Stomach smooth muscle (tissue), 2 donors: Measurements from ENCODE around the gene MOB3A.

ENCODE experiments used
- H3K27ac ChIP-seq: one replicate; pipeline ENCODE4 v1.7.0; 2013; ENCODE audit warnings: mild to moderate bottlenecking, low read length, inconsistent platforms
- H3K27me3 ChIP-seq, 2 donors: one replicate each; pipeline ENCODE4 v1.7.0; 2013; ENCODE audit warnings: low read length in 2 of 2; ENCODE audit not compliant: insufficient read depth in 2 of 2, control insufficient read depth in 1 of 2
- H3K36me3 ChIP-seq, 2 donors: one replicate each; pipeline ENCODE4 v1.7.0; 2013; ENCODE audit warnings: low read length in 2 of 2; ENCODE audit not compliant: control insufficient read depth in 2 of 2, insufficient read depth in 2 of 2
- H3K4me1 ChIP-seq: one replicate; pipeline ENCODE4 v1.7.0; 2013; ENCODE audit warnings: low read length; ENCODE audit not compliant: control insufficient read depth, insufficient read depth
- H3K4me3 ChIP-seq, 2 donors: one replicate each; pipeline ENCODE4 v1.7.0; 2013; ENCODE audit warnings: low read length in 2 of 2
- H3K9ac ChIP-seq, 2 donors: one replicate each; pipeline ENCODE4 v1.7.0; 2013; ENCODE audit warnings: low read length in 2 of 2, mild to moderate bottlenecking in 1 of 2
- H3K9me3 ChIP-seq, 2 donors: one replicate each; pipeline ENCODE4 v1.7.0; 2013; ENCODE audit warnings: low read length in 2 of 2; ENCODE audit not compliant: control insufficient read depth in 2 of 2
- donor health status: healthy.
- donor health status: Pancreatic carcinoma.

Gene MOB3A

GRCh38 chr19:2079076-2079864 lies 16.9 kb downstream of the MOB3A start:
- Histone ChIP-seq H3K9ac (no peak overlapping the region), H3K4me1 (peaks cover 21% of the 10 kb centered on the region), H3K27me3 (no peaks in the 10 kb centered on the region), H3K4me3 (no peak overlapping the region), H3K27ac (no peak overlapping the region), H3K9me3 (no peaks in the 10 kb centered on the region), H3K36me3 (peaks cover 25 to 41% of the 10 kb centered on the region in 2 donors)

DNA sequence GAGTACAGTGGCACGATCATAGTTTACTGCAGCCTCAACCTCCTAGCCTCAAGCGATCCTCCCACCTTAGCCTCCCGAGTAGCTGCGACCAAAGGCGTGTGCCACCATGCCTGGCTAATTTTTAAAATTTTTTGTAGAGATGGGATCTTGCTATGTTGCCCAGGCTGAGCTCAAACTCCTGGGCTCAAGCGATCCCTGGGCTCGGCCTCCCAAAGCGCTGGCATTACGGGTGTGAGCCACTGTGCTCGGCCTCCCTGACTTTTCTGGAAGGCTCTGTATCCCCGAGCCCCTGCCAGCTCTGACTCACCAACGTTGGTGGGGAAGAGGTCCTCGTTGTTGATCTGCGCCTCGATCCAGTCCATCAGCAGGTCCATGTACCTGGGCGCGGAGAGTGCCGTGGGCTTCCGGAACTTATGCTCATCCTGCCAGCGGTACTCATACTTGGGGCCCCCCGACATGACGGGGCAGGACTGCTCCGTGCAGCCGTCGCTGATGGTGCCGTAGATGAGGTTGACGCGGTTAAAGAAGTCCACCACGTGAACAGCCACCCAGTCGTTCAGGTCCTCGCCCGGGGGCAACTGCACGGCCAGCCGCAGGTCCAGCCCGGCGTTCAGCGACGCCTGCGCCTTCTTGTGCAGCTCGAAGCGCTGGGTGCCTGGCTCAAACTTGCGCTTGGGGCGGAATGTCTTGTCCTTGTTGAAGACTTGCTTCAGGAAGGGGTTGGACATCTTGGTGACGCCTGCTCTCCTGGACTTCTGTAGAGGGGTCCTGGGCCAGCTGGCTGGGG lies 18.1 kb downstream of the MOB3A start:
- Histone ChIP-seq H3K4me1 (peaks cover 11% of the 10 kb centered on the region), H3K9ac (no peak overlapping the region), H3K36me3 (peaks cover 29 to 43% of the 10 kb centered on the region in 2 donors), H3K9me3 (no peaks in the 10 kb centered on the region), H3K4me3 (no peak overlapping the region), H3K27me3 (no peaks in the 10 kb centered on the region), H3K27ac (no peak overlapping the region)

- H3K27ac ChIP-seq: no peak overlapping the region
- H3K4me3 ChIP-seq: no peak overlapping the region
- peaks cover 34 to 48% of the 10 kb centered on the region in 2 donors for H3K36me3 ChIP-seq
- no peaks in the 10 kb centered on the region for H3K9me3 ChIP-seq
- peaks cover 10% of the 10 kb centered on the region for H3K4me1 ChIP-seq
- H3K27me3 ChIP-seq: no peaks in the 10 kb centered on the region
- H3K9ac ChIP-seq: no peak overlapping the region
Observed at GRCh38 chr19:2077398-2077797, 18.7 kb downstream of the MOB3A start.

- Histone ChIP-seq H3K27me3 (no peaks in the 10 kb centered on the region), H3K36me3 (peaks cover 37 to 47% of the 10 kb centered on the region in 2 donors), H3K4me1 (peaks cover 3% of the 10 kb centered on the region), H3K27ac (no peak overlapping the region), H3K9ac (no peak overlapping the region), H3K9me3 (no peaks in the 10 kb centered on the region), H3K4me3 (no peak overlapping the region)
Observed at GRCh38 chr19:2076526-2076944, 19.6 kb downstream of the MOB3A start.

- no peaks in the 10 kb centered on the region for H3K9me3 ChIP-seq
- no peak overlapping the region for H3K4me3 ChIP-seq
- H3K27ac ChIP-seq: no peak overlapping the region
- no peaks in the 10 kb centered on the region for H3K27me3 ChIP-seq
- no peak overlapping the region for H3K9ac ChIP-seq
- H3K36me3 ChIP-seq: peaks cover 34 to 41% of the 10 kb centered on the region in 2 donors
- peaks cover 7% of the 10 kb centered on the region for H3K4me1 ChIP-seq
Observed at GRCh38 chr19:2072757-2073551, 23.2 kb downstream of the MOB3A start.

GRCh38 chr19:2070986-2071673 lies 25.0 kb downstream of the MOB3A start:
- no peaks in the 10 kb centered on the region for H3K27me3 ChIP-seq
- peaks cover 17 to 27% of the 10 kb centered on the region in 2 donors for H3K36me3 ChIP-seq
- H3K27ac ChIP-seq: no peak overlapping the region
- no peak overlapping the region for H3K9ac ChIP-seq
- peaks cover 7% of the 10 kb centered on the region for H3K4me1 ChIP-seq
- no peak overlapping the region for H3K4me3 ChIP-seq
- H3K9me3 ChIP-seq: no peaks in the 10 kb centered on the region

DNA sequence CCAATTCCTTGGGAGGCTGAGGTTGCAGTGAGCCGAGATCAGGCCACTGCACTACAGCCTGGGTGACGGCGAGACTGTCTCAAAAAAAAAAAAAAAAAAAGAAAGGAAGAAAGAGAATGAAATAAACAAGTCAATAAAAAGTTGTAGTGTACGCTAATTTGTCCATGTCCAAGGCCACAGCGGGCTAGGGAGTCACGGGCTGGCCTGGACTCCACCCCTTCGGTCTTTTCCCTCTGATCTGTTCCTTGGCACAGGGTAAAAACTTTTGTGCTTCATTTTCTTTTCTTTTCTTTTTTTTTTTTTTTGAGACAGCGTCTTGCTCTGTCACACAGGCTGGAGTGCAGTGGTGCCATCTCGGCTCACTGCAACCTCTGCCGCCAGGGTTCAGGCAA lies 25.7 kb downstream of the MOB3A start:
- peaks cover 7% of the 10 kb centered on the region for H3K4me1 ChIP-seq
- H3K4me3 ChIP-seq: no peak overlapping the region
- no peaks in the 10 kb centered on the region for H3K9me3 ChIP-seq
- H3K36me3 ChIP-seq: peaks cover 17 to 23% of the 10 kb centered on the region in 2 donors
- H3K27me3 ChIP-seq: no peaks in the 10 kb centered on the region
- no peak overlapping the region for H3K27ac ChIP-seq
- H3K9ac ChIP-seq: no peak overlapping the region

DNA sequence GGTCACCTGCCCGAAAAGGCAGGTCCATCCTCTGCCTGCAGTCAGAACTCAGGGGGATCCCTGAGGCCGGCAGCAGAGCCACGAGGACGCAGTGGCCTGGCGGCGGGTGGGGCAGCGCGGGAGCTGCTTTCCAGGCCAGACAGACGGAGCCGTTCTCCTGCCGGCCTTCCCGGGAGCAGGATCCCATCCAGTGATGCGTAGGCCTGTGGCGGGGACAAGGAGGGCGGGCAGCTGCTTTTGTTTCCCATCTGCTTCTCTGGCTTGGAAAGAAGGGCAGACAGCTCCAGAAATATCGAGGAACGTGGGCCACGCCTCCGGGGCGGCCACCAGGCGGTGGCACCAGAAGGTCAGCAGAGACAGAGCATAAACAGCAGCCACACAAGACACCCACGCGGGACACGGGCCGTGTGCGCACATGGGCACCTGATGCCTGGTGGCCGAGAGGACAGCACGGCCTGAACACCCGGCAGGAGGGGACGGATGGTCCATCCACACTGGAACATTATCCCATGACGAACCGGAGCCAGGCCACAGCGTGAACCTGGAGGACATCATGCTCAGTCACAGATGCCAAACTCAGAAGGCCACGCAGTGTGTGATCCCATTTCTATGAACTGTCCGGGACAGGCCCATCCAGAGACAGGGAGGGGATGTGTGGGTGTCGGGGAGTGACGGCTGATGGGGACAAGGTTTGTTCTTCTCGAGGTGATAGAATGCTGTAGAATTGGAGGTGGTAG lies 31.2 kb downstream of the MOB3A start:
- peaks cover 30% of the 10 kb centered on the region for H3K4me1 ChIP-seq
- H3K9ac ChIP-seq: peak overlapping the region; percentile 19 to 29
- H3K27me3 ChIP-seq: no peaks in the 10 kb centered on the region
- H3K9me3 ChIP-seq: no peaks in the 10 kb centered on the region
- no peaks in the 10 kb centered on the region for H3K36me3 ChIP-seq
- H3K4me3 ChIP-seq: peak overlapping the region in 1 of 2 donors; percentile 40
- peak overlapping the region; percentile 1 for H3K27ac ChIP-seq

DNA sequence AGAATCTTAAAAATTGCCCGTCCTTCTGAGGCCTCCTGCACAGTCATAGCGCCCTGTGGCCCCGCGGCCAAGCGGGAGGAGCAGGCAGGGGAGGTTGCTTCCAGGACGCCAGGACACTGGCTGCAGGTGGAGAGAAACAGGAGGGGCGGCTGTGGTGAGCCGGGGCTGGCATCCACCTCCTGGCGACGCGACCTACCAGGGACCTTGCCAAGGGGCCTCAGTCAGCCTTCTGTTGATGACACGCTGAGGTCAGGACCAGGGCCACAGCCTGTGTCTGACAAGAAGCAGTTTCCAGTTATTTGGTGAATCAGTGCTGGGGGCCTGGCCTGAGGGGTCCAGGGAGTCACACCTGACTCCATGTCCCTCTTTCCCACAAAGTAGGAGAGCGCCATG lies 31.7 kb downstream of the MOB3A start:
- H3K9ac ChIP-seq: peak overlapping the region; percentile 19 to 29
- H3K4me1 ChIP-seq: peaks cover 30% of the 10 kb centered on the region
- H3K36me3 ChIP-seq: no peaks in the 10 kb centered on the region
- peak overlapping the region in 1 of 2 donors; percentile 15 for H3K4me3 ChIP-seq
- H3K27me3 ChIP-seq: no peaks in the 10 kb centered on the region
- peak overlapping the region; percentile 1 for H3K27ac ChIP-seq
- no peaks in the 10 kb centered on the region for H3K9me3 ChIP-seq
